Muscle of leg (tissue), 16 donors: ENCODE data around the gene ARHGAP20. TPM values are rescaled to one million over a fixed set of nuclear protein-coding genes. Genes with fewer than 3 reads are reported as not detected.

Experiments
- DNase-seq: peaks from one replicate; pipeline ENCODE4 v3.0.0; 2013
- H3K27ac ChIP-seq: one replicate; pipeline ENCODE4 v1.5.1; 2013; ENCODE audit warnings: mild to moderate bottlenecking, low read length, control low read depth
- H3K27me3 ChIP-seq: one replicate; pipeline ENCODE4 v1.6.1; 2013; ENCODE audit warnings: low read length; ENCODE audit not compliant: control insufficient read depth, insufficient read depth
- H3K36me3 ChIP-seq: one replicate; pipeline ENCODE4 v1.6.1; 2013; ENCODE audit warnings: low read length; ENCODE audit not compliant: control insufficient read depth, insufficient read depth
- H3K4me1 ChIP-seq: one replicate; pipeline ENCODE4 v1.6.1; 2013; ENCODE audit warnings: low read length; ENCODE audit not compliant: control insufficient read depth, insufficient read depth
- H3K4me3 ChIP-seq: one replicate; pipeline ENCODE4 v1.5.1; 2013; ENCODE audit warnings: low read length, control low read depth
- H3K9me3 ChIP-seq: replicated peaks from 2 replicates; pipeline ENCODE4 v1.6.1; 2013; ENCODE audit warnings: low read depth, low read length; ENCODE audit not compliant: control insufficient read depth
- WGBS: methylation state at CpG from one replicate; pipeline ENCODE4 v1.1.5; 2013; ENCODE audit warnings: missing lambda C conversion rate; ENCODE audit not compliant: insufficient coverage; 5-methylcytosine and 5-hydroxymethylcytosine counted together
- long read RNA-seq, 11 donors: transcript quantifications; one replicate each; lab custom pipeline, GENCODE V29; 2026
- polyA plus RNA-seq, 8 donors: library from polyadenylated mRNA; unstranded; fragments of 120-200 nt; gene quantifications; one replicate each; pipeline versions ENCODE4 v1.2.1 to v1.2.3, GENCODE V29; 2013; ENCODE audit warnings: inconsistent platforms in 1 of 8, low replicate concordance in 1 of 8; ENCODE audit not compliant: insufficient read length in 8 of 8, insufficient read depth in 1 of 8
- total RNA-seq: library from RNA; stranded (reverse); fragments of 120-200 nt; gene quantifications from one replicate; pipeline ENCODE4 v1.2.4, GENCODE V29; 2013

ARHGAP20 gene
- total RNA-seq (7.6 TPM), polyA plus RNA-seq (1 to 10 TPM; 6.6 to 9.0 (median 8.3) TPM)
- long read RNA-seq, donor 1: 0 reads
- long read RNA-seq, donor 2: 0 reads
- long read RNA-seq, donor 3: 0 reads
- long read RNA-seq, donor 4: 0 reads
- long read RNA-seq, donor 5: 0 reads
- long read RNA-seq, donor 6, partial matches to known transcripts: 7 of 7 reads
- long read RNA-seq, donor 6, other reads (novel, unspliced or antisense): 0 of 7 reads
- long read RNA-seq, donor 7, partial matches to known transcripts: 6 of 6 reads
- long read RNA-seq, donor 7, other reads (novel, unspliced or antisense): 0 of 6 reads
- long read RNA-seq, donor 8: 0 reads
- long read RNA-seq, donor 9: 0 reads
- long read RNA-seq, donor 10: 0 reads
- long read RNA-seq, donor 11: 0 reads

DNA sequence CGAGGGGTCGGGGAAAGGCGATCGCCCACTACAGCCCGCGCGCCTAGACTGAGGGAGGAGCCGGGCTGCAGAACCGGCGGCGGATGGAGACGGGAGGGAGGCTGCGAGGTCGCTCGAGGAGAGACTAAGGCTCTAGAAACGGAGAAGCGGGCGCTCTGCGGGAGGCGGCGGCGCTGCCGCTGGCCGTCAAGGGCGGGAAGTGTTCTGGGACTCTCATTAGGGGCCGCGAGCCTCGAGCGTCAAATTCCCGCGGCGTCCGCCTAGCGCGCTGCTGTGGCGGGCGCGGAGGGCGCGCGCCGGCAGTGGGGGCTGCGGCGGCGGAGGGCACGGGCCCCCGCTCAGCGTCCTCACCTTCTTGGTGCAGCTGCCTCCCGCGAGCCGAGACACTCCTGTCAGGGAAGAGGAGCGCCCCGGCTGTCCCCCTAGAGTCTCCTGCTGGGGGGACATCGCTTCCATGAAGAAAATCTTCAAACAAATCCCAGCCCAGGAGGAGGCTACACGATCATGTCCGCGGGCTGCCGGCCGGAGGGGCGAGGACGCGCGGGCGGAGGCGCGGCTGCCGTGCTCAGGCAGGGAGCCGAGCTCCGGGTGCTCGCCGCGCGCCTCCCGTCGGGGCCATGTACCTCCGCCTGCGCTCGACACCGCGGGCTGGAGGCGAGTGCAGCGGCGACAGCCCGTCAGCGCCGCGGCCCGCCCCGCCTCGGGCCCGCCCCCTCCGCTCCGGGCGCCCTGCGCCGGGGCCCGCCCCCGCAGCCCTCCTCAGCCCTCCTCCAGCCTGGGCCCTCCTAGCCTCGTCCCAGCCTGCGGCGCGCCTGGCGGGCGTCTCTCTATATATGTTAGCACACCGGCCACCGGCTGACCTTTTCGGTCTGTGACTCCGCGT, at the start of gene ARHGAP20:
ARHGAP20 (minus strand) TSS at position 662 of the 883 bp plus-strand sequence; CDS start at position 456, 206 bp downstream.
- peak within 1 kb of the TSS; percentile 76 for H3K27ac ChIP-seq
- H3K36me3 ChIP-seq: no peaks in the 10 kb centered on the region
- peaks cover 11% of the 10 kb centered on the region for H3K4me1 ChIP-seq
- peaks cover 10% of the 10 kb centered on the region for H3K27me3 ChIP-seq
- DNase-seq: peak; percentile 92
- peak within 1 kb of the TSS; percentile 78 for H3K4me3 ChIP-seq
- under 1% methylated on average over 107 of the region's 109 CpGs for WGBS
- no peaks in the 10 kb centered on the region for H3K9me3 ChIP-seq

GRCh38 chr11:110761991-110762390, 49.8 kb upstream of the ARHGAP20 start:
- no peak overlapping the region for H3K27ac ChIP-seq
- H3K27me3 ChIP-seq: no peaks in the 10 kb centered on the region
- peaks cover 15% of the 10 kb centered on the region for H3K4me1 ChIP-seq
- H3K4me3 ChIP-seq: no peak overlapping the region
- no peak for DNase-seq
- WGBS: no CpG with 5 or more reads among the region's 1 CpG
- no peaks in the 10 kb centered on the region for H3K36me3 ChIP-seq
- H3K9me3 ChIP-seq: no peaks in the 10 kb centered on the region

GRCh38 chr11:110761131-110761530, 48.9 kb upstream of the ARHGAP20 start:
- Histone ChIP-seq H3K9me3 (no peaks in the 10 kb centered on the region), H3K27ac (no peak overlapping the region), H3K27me3 (no peaks in the 10 kb centered on the region), H3K36me3 (no peaks in the 10 kb centered on the region), H3K4me1 (peaks cover 15% of the 10 kb centered on the region), H3K4me3 (no peak overlapping the region)
- no peak for DNase-seq
- no CpG with 5 or more reads among the region's 2 CpGs for WGBS

DNA sequence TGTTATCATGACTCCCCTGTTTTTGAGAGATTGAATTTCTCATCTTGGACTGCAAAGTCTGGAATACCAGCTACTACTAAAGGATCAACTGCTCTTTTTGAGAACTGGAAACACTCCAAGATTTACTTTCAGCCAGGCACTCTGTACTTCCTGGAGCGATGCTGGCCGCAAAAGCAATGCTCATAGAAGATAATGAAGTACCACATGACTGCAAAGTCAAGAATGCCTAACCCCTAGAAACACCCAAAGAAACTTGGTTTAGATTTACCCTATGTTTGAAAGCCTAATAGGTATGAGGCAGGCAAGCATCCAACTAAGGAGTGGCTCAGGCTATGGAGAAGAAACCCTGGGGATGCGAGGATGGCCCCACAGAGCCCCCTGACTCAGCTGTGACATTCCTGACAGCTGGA, 47.7 kb upstream of the ARHGAP20 start:
- Histone ChIP-seq H3K4me1 (peaks cover 16% of the 10 kb centered on the region), H3K4me3 (no peak overlapping the region), H3K27me3 (no peaks in the 10 kb centered on the region), H3K27ac (no peak overlapping the region), H3K9me3 (no peaks in the 10 kb centered on the region), H3K36me3 (no peaks in the 10 kb centered on the region)
- peak; percentile 35 for DNase-seq
- 0% methylated on average over 1 of the region's 3 CpGs for WGBS

DNA sequence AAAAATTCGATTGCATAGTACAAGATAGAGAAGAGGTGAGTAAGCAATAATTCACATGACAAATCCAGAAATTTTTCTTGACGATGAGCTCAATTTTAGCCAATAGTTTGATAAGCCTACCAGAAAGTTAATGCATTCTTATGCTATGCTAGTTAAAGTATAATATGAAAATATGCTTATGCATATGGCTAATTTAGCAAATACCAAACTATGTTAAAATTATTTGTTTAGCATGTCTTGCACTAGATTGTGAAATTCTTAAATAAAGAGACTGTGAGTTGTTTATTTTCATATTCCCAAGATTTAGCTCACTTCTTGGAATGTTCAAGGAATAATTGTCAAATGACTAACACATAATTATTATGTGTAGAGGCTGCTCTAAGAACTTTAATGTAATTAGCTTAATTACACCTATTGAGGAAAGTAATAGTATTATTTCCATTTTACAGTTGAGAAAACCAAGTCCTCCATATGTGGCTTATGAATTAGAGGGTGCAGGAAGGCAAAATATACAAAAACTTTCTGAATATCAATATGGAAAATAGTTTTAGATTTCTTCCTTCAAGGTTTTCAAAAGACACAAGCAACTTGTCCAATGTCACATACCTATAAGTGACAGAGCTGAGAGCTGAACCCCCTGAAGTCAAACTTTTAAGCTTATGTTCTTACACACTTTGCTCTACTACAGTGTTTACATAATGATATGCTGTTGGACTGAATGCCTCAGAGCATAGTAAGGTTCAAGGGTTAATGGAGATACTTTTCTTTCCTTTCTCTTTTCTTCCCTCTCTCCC, 45.9 kb upstream of the ARHGAP20 start:
- DNase-seq: no peak
- WGBS: no CpG with 5 or more reads among the region's 2 CpGs

DNA sequence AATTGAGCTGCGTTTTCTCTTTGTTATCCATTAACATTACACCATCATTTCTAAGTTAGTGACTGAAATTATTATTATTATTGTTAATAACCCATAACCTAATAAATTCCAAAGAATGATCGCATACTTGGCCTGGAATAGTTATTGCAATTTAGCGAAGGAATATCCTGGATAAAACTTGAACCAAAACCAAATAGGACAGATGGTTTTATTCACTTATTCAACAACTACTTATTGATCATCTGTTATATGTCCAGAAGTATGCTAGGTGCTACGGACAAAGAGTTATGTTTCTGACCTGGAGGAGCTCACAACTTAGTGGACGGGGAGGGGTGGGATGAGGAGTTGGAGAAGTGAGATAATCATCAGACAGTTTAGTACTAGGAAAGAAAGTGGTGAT, 44.8 kb upstream of the ARHGAP20 start:
- WGBS: 60% methylated on average over 1 of the region's 5 CpGs
- H3K9me3 ChIP-seq: peaks cover 3% of the 10 kb centered on the region
- no peaks in the 10 kb centered on the region for H3K36me3 ChIP-seq
- H3K4me1 ChIP-seq: peaks cover 6% of the 10 kb centered on the region
- DNase-seq: peak; percentile 63
- H3K4me3 ChIP-seq: no peak overlapping the region
- H3K27me3 ChIP-seq: no peaks in the 10 kb centered on the region
- H3K27ac ChIP-seq: no peak overlapping the region

More for the DNA sequence above, 45.9 kb upstream of the ARHGAP20 start:
- no peak overlapping the region for H3K27ac ChIP-seq
- no peaks in the 10 kb centered on the region for H3K27me3 ChIP-seq
- H3K4me1 ChIP-seq: peaks cover 11% of the 10 kb centered on the region
- H3K4me3 ChIP-seq: no peak overlapping the region
- peaks cover 2% of the 10 kb centered on the region for H3K9me3 ChIP-seq
- H3K36me3 ChIP-seq: no peaks in the 10 kb centered on the region

DNA sequence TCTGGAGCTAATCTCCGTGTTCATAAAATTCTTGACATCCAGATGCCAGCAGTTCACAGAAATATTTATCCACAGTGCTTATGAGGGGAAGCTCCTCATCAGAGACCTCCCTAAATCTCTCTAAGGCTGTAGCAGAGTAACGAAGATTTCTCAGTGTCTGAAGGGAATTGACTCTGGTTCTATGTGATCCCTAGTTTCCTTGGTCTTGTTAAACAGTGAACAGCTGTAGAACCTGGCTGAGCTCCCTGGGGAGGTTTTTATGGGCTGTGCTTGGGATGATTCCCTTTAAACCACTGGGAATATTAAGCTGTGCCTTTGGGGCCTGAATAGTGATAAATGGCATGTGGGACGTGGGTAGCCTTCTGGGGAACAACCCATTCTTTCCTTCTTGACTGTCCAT, 43.7 kb upstream of the ARHGAP20 start:
- no peaks in the 10 kb centered on the region for H3K27me3 ChIP-seq
- DNase-seq: no peak

GRCh38 chr11:110752890-110753289, 40.7 kb upstream of the ARHGAP20 start:
- Histone ChIP-seq H3K36me3 (no peaks in the 10 kb centered on the region), H3K27ac (no peak overlapping the region)

More for the DNA sequence above, 43.7 kb upstream of the ARHGAP20 start:
- WGBS: no CpG with 5 or more reads among the region's 3 CpGs
- Histone ChIP-seq H3K27ac (no peak overlapping the region), H3K4me1 (peaks cover 6% of the 10 kb centered on the region), H3K36me3 (no peaks in the 10 kb centered on the region), H3K4me3 (no peak overlapping the region), H3K9me3 (peaks cover 3% of the 10 kb centered on the region)

GRCh38 chr11:110750100-110750499, 37.9 kb upstream of the ARHGAP20 start:
- Histone ChIP-seq H3K36me3 (no peaks in the 10 kb centered on the region), H3K4me1 (no peaks in the 10 kb centered on the region), H3K9me3 (peaks cover 3% of the 10 kb centered on the region), H3K27ac (no peak overlapping the region), H3K4me3 (no peak overlapping the region), H3K27me3 (no peaks in the 10 kb centered on the region)
- DNase-seq: no peak

More at GRCh38 chr11:110752890-110753289, 40.7 kb upstream of the ARHGAP20 start:
- Histone ChIP-seq H3K4me1 (peaks cover 2% of the 10 kb centered on the region), H3K9me3 (peaks cover 3% of the 10 kb centered on the region), H3K4me3 (no peak overlapping the region), H3K27me3 (no peaks in the 10 kb centered on the region)
- DNase-seq: no peak
